Activated naive CD4-positive, alpha-beta T cell treated with anti-CD3 and anti-CD28 coated beads, Interleukin-2, amount 50 U/mL, for 72 hours (primary cell): ENCODE results near the gene MOK. TPM values are rescaled to one million over a fixed set of nuclear protein-coding genes. Genes with fewer than 3 reads are reported as not detected.
"Not testable (repeated sequence)": the region's sequence is repeated elsewhere in the genome, so short reads cannot be mapped to it uniquely, and the experiment has no call there.

ENCODE experiments used
- ATAC-seq, 2 donors: fragments of 150-1000 bp; cut with Tn5 transposase; 2 replicates each; pipeline ENCODE4 v1.10.0; 2021; ENCODE audit warnings: mild to moderate bottlenecking in 2 of 2, moderate library complexity in 2 of 2
- DNase-seq, 2 donors: peaks; one replicate each; pipeline ENCODE4 v3.0.0; 2021 to 2022; ENCODE audit warnings: low spot score in 2 of 2
- H3K27ac Mint-ChIP-seq, 2 donors: one replicate each; pipeline ENCODE4 v1.8.0; 2022; ENCODE audit warnings: mild to moderate bottlenecking in 2 of 2, mixed read lengths in 2 of 2
- H3K36me3 Mint-ChIP-seq, 2 donors: one replicate each; pipeline ENCODE4 v1.8.0; 2022; ENCODE audit warnings: mixed read lengths in 2 of 2
- H3K9me3 Mint-ChIP-seq, 2 donors: one replicate each; pipeline ENCODE4 v1.8.0; 2022; ENCODE audit warnings: mixed read lengths in 2 of 2
- total RNA-seq, 2 donors: library from RNA; stranded (reverse); gene quantifications; one replicate each; pipeline ENCODE4 v1.2.3, GENCODE V29; 2022

Gene MOK
- total RNA-seq, result 1 to 10 TPM; 4.4 to 9.1 TPM

DNA sequence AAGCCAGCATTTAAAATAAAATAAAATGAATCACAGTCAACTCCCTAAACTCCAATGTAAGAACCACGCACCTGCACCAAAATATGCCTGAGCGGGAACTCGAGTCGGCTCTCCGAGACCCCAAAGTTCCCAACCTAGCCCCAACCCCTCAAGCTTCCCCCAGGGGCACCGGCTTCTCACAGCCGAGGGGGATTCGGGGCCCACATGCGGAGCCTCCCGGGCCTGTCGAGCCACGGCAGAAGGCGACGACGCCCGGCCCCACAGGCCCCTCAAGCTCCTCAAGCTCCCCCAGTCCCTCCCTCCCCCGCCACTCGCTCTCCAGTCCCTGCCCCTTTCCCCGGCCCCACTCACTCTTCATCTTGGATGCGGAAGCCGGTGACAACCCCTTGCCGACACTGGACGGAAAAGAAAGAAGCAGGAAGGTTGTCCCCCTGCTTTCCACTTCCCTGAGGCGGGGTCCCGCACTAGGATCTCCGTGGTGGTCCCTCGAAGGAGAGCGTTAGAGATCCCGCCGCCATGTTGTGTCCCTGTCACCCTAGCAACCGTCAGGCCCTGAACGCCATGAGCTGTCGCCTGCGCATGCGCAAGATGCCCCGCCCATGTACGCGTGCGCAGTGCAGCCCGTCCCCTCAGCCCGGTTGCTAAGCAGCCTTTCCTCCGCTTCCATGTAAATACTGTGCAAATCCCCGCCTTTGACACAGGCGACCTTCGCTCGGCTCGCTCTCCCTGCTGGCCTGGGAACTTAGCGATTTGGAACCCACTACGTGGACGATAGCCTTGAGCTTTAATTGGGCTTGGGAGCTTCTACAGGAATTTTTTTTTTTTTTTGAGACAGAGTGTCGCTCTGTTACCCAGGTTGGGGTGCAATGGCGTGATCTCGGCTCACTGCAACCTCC is at the start of gene MOK:
Gene MOK, minus strand, starts transcription at position 554 of the 896 bp plus-strand sequence. Its CDS starts 196 bp downstream, at position 358.
- H3K9me3 Mint-ChIP-seq, result no peaks in the 10 kb centered on the region
- H3K36me3 Mint-ChIP-seq, result no peaks in the 10 kb centered on the region
- peak; percentile 99 for DNase-seq
- H3K27ac Mint-ChIP-seq, result peak within 1 kb of the TSS; percentile 94 to 99
- ATAC-seq, result peak; percentile 97 to 98

DNA sequence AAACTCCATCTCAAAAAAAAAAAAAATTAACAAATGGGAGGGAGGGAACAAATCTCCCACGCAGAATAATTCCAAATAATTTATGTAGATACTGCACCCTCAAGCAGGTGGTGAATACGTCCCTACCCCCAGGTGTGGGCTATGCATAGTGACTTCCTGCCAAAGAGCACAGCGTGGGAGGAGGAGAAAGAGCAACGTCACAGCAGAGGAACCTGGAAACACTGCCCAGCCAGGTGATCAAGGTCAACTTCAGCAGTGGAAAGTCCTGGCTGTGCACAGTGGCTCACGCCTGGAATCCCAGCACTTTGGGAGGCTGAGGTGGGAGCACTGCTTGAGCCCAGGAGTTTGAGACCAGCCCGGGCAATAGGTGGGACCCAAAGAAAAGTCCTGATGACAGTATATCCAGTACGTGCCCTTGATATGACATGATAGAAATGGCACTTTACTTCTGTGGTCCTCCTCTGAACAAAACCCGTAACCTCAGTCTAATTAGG is 48.2 kb upstream of the MOK start:
- ATAC-seq (no peak), DNase-seq (no peak)
- Mint-ChIP-seq H3K36me3 (peaks cover 5 to 10% of the 10 kb centered on the region in 2 donors), H3K9me3 (no peaks in the 10 kb centered on the region), H3K27ac (peak overlapping the region in 1 of 2 donors; percentile 36)

DNA sequence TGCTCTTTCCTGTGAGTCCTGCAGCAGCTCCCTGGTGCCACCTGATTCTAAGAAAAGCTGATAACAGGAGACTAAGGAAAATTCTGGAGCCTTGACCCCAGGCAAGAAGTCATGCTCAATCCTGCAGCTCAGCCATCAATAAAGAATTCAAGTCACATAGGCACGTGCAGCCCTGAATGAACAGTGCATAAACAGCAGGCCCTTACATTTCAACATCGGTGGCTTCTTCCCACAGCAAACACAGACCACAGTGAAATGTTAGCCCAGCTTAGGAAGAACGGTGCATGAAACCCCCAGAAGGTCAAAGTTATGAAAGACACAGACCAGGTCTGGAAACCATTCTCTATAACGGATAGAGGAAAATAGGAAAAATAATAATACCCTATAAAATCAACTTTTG is 47.2 kb upstream of the MOK start:
- Mint-ChIP-seq H3K36me3 (peaks cover 5 to 12% of the 10 kb centered on the region in 2 donors), H3K27ac (no peak overlapping the region), H3K9me3 (no peaks in the 10 kb centered on the region)
- no peak for ATAC-seq
- no peak for DNase-seq

- peaks cover under 1 to 12% of the 10 kb centered on the region in 2 donors for H3K36me3 Mint-ChIP-seq
- not testable (repeated sequence) for H3K27ac Mint-ChIP-seq, H3K9me3 Mint-ChIP-seq, DNase-seq, ATAC-seq
Measured at GRCh38 chr14:102351593-102351992, 46.6 kb upstream of the MOK start.

- Mint-ChIP-seq H3K27ac (no peak overlapping the region), H3K9me3 (no peaks in the 10 kb centered on the region), H3K36me3 (peaks cover 0 to 12% of the 10 kb centered on the region in 2 donors)
- DNase-seq (no peak), ATAC-seq (no peak)
Measured at GRCh38 chr14:102351023-102351422, 46.1 kb upstream of the MOK start.

GRCh38 chr14:102348376-102348775 is 43.4 kb upstream of the MOK start:
- Mint-ChIP-seq H3K9me3 (no peaks in the 10 kb centered on the region), H3K36me3 (peaks cover 0 to 5% of the 10 kb centered on the region in 2 donors), H3K27ac (no peak overlapping the region)
- ATAC-seq (no peak), DNase-seq (no peak)

DNA sequence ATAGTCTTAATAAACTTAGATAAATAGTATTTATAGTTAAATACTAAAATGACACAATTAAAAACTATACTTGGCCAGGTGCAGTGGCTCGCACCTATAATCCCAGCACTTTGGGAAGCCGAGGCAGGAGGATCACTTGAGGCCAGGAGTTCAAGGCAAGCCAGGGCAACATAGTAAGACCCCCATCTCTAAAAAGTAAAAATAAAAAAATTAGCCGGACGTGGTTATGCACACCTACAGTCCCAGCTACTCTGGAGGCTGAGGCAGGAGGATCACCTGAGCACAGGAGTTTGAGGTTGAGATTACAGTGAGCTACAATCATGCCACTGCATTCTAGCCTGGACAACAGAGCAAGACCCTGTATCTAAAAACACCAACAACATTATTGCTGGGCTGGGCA is 41.7 kb upstream of the MOK start:
- Mint-ChIP-seq H3K9me3 (no peaks in the 10 kb centered on the region), H3K27ac (no peak overlapping the region), H3K36me3 (peaks cover 3 to 5% of the 10 kb centered on the region in 2 donors)
- no peak for DNase-seq
- ATAC-seq, result no peak

DNA sequence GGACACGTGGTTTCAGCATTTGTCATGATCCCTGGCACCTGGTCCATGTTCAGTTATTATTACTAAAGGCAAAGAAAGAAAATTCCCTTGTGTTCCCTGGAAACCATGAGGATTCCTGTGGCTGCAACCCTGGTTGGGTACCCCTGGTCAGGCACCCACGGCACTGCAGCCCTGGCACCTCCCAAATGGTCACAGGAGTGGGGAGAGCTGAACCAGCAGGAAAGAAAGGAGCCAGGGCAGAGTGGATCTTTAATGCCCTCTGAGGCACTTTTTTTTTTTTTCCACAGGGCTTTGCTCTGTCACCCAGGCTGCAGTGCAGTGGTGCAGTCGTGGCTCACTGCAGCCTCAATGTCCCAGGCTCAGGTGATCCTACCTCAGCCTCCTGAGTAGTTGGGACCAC is 40.3 kb upstream of the MOK start:
- DNase-seq (no peak), ATAC-seq (no peak)
- Mint-ChIP-seq H3K27ac (peak overlapping the region in 1 of 2 donors; percentile 75), H3K36me3 (peaks cover 5 to 6% of the 10 kb centered on the region in 2 donors), H3K9me3 (no peaks in the 10 kb centered on the region)

- no peak for ATAC-seq
- DNase-seq, result no peak
- Mint-ChIP-seq H3K36me3 (peaks cover 5 to 6% of the 10 kb centered on the region in 2 donors), H3K9me3 (no peaks in the 10 kb centered on the region), H3K27ac (peak overlapping the region in 1 of 2 donors; percentile 75)
Measured at GRCh38 chr14:102344485-102344884, 39.5 kb upstream of the MOK start.

DNA sequence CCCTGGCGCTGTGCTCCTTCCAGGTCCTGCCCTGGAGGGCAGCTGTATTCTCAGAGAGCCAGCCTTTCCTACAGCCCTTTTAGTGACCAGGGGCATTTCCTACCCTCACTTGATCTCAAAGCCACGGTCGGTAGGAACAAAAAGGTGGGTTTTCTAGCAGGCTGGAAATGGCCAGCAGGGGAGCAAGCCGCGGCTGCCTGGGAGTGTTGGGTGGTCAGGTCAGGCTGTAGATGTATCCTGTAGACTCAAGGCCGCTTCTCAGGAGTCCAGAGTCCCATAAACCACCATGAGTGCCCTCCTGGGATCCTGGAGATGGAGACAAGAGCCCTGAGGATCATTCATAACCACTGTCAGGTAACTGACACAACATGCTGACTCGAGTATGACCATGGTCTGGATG is 39.1 kb upstream of the MOK start:
- no peak overlapping the region for H3K27ac Mint-ChIP-seq
- H3K9me3 Mint-ChIP-seq, result no peaks in the 10 kb centered on the region
- H3K36me3 Mint-ChIP-seq, result peaks cover 5 to 6% of the 10 kb centered on the region in 2 donors
- no peak for DNase-seq
- ATAC-seq, result no peak

DNA sequence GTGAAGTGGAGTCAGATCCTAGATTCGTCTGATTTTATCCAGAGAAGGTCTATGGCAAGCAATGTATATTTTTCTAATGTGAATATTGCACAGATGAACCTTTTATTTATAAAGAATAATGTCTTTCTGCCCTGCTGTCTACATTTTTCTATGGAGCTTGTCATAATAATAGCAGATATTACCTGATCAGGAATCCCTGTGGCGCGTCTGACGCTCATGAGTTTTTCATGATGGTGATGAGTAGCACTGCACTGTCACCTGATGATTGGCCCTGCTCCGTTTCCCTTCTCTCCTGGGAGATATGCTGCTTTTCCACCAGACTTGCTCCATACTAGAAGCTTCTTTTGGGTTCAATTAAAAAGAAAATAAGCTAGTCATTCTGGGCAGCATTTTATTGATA is 37.3 kb upstream of the MOK start:
- DNase-seq (no peak), ATAC-seq (no peak)
- H3K36me3 Mint-ChIP-seq, result peaks cover 0 to 6% of the 10 kb centered on the region in 2 donors
- no peak overlapping the region for H3K27ac Mint-ChIP-seq
- no peaks in the 10 kb centered on the region for H3K9me3 Mint-ChIP-seq

DNA sequence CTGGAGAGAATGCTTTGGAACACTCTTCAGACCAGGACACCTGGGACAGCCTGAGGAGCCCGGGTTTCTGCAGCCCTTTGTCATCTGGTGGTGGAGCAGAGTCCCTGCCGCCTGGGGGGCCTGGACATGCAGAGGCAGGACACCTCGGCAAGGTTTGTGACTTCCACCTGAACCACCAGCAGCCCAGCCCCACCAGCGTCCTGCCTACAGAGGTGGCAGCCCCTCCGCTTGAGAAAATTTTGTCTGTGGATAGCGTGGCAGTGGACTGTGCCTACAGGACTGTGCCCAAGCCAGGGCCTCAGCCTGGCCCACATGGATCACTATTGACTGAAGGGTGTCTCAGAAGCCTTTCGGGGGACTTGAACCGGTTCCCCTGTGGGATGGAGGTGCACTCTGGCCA is 36.6 kb upstream of the MOK start:
- Mint-ChIP-seq H3K9me3 (no peaks in the 10 kb centered on the region), H3K27ac (no peak overlapping the region), H3K36me3 (peaks cover 0 to 6% of the 10 kb centered on the region in 2 donors)
- no peak for DNase-seq
- no peak for ATAC-seq

GRCh38 chr14:102338724-102339123 is 33.8 kb upstream of the MOK start:
- H3K36me3 Mint-ChIP-seq, result peaks cover 0 to 6% of the 10 kb centered on the region in 2 donors
- peak overlapping the region in 1 of 2 donors; percentile 79 for H3K27ac Mint-ChIP-seq
- no peak for DNase-seq
- ATAC-seq, result no peak
- H3K9me3 Mint-ChIP-seq, result no peaks in the 10 kb centered on the region

DNA sequence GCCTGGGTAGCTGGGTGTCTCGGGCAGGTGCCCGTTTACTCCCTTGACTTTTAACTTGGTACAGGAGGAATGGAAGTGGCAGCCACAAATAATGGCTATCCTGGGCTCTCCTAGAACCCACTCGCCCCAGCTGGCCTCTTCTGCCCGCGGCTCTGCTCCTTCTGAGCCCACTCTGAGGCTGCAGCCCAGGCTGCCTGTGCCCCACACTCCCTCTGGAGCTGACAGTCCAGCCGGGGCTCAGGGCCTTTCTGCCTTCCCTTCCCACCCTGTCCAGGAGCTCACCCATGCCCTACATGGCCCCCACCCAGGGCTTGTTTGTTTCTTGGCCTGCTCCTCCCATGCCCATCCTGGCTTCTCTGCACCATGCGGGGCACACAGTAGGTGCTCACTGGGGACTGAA is 30.2 kb upstream of the MOK start:
- Mint-ChIP-seq H3K27ac (no peak overlapping the region), H3K36me3 (no peaks in the 10 kb centered on the region), H3K9me3 (no peaks in the 10 kb centered on the region)
- ATAC-seq (no peak), DNase-seq (no peak)

- peak overlapping the region in 1 of 2 donors; percentile 29 for H3K27ac Mint-ChIP-seq
- no peaks in the 10 kb centered on the region for H3K9me3 Mint-ChIP-seq
- H3K36me3 Mint-ChIP-seq, result no peaks in the 10 kb centered on the region
- DNase-seq (no peak), ATAC-seq (no peak)
Measured at GRCh38 chr14:102333795-102334705, 29.1 kb upstream of the MOK start.

GRCh38 chr14:102333390-102333789 is 28.4 kb upstream of the MOK start:
- H3K27ac Mint-ChIP-seq, result peak overlapping the region in 1 of 2 donors; percentile 29
- DNase-seq, result no peak

GRCh38 chr14:102330806-102331205 is 25.8 kb upstream of the MOK start:
- DNase-seq (no peak), ATAC-seq (no peak)
- H3K36me3 Mint-ChIP-seq, result peaks cover 0 to 4% of the 10 kb centered on the region in 2 donors
- no peaks in the 10 kb centered on the region for H3K9me3 Mint-ChIP-seq
- peak overlapping the region in 1 of 2 donors; percentile 91 for H3K27ac Mint-ChIP-seq

More at GRCh38 chr14:102333390-102333789, 28.4 kb upstream of the MOK start:
- ATAC-seq, result no peak
- Mint-ChIP-seq H3K9me3 (no peaks in the 10 kb centered on the region), H3K36me3 (no peaks in the 10 kb centered on the region)
